K562 (cell line): Measurements from ENCODE around the gene TBX6. TPM values are rescaled to one million over a fixed set of nuclear protein-coding genes. Genes with fewer than 3 reads are reported as not detected.
A peak's percentile ranks its signal among the peaks of the same experiment; 100 is the strongest.

Experiments
- FOSL1 ChIP-seq: fragments of 200-800 bp; sonication (Bioruptor generic); conservative IDR thresholded peaks from 2 replicates; pipeline ENCODE4 v1.6.1; 2016; ENCODE audit warnings: missing genetic modification characterization, missing compliant biosample characterization
- GABPB1 ChIP-seq: sonication (generic); formaldehyde crosslinking; IDR thresholded peaks from 2 replicates; pipeline ENCODE4 v1.8.0; 2022; ENCODE audit warnings: mild to moderate bottlenecking, missing genetic modification reagents
- KDM2B ChIP-seq: fragments of 250-450 bp; sonication (Bioruptor Pico); IDR thresholded peaks from 2 replicates; pipeline ENCODE4 v1.8.0; 2021; ENCODE audit warnings: mild to moderate bottlenecking, moderate library complexity
- MEIS2 ChIP-seq: fragments of 450-650 bp; IDR thresholded peaks from 2 replicates; pipeline ENCODE4 v1.6.1; 2014; ENCODE audit warnings: mild to moderate bottlenecking; ENCODE audit not compliant: partially characterized antibody
- NFYB ChIP-seq: IDR thresholded peaks from 2 replicates; pipeline ENCODE4 v1.6.1; 2011; ENCODE audit warnings: mild to moderate bottlenecking, moderate library complexity; ENCODE audit not compliant: insufficient read length; ENCODE audit errors: extremely low read depth
- NRF1 ChIP-seq, 2 experiments: fragments of 450-650 bp; IDR thresholded peaks in 1 of 2; conservative IDR thresholded peaks in 1 of 2; 2 replicates each; pipeline ENCODE4 v1.6.1; 2014; ENCODE audit warnings: mild to moderate bottlenecking in 2 of 2
- TSC22D4 ChIP-seq: fragments of 450-650 bp; IDR thresholded peaks from 2 replicates; pipeline ENCODE4 v1.6.1; 2016; ENCODE audit warnings: missing genetic modification characterization, missing biosample characterization, control low read depth
- YY1 ChIP-seq, 3 experiments: IDR thresholded peaks; 2 replicates each; pipeline ENCODE4 v1.6.1; 2011; ENCODE audit warnings: low read length in 2 of 3, mild to moderate bottlenecking in 2 of 3, moderate library complexity in 2 of 3, borderline replicate concordance in 1 of 3, control low read depth in 1 of 3, low read depth in 1 of 3; ENCODE audit not compliant: insufficient read depth in 3 of 3, insufficient replicate concordance in 2 of 3, control insufficient read depth in 1 of 3, insufficient read length in 1 of 3; ENCODE audit errors: extremely low read depth in 1 of 3
- ZBTB17 ChIP-seq: fragments of 450-650 bp; formaldehyde crosslinking; IDR thresholded peaks from 2 replicates; pipeline ENCODE4 v1.4.0; 2020; ENCODE audit warnings: mild to moderate bottlenecking
- ZNF609 ChIP-seq: sonication (generic); formaldehyde crosslinking; IDR thresholded peaks from 2 replicates; pipeline ENCODE4 v1.8.1; 2023; ENCODE audit warnings: missing genetic modification reagents, mild to moderate bottlenecking, borderline replicate concordance
- ZNF699 ChIP-seq: fragments of 250-450 bp; sonication (Bioruptor Pico); IDR thresholded peaks from 2 replicates; pipeline ENCODE4 v1.8.0; 2021; ENCODE audit warnings: mild to moderate bottlenecking, moderate library complexity; ENCODE audit not compliant: insufficient replicate concordance
- ZSCAN29 ChIP-seq: fragments of 450-650 bp; IDR thresholded peaks from 2 replicates; pipeline ENCODE4 v1.6.1; 2017
- polyA plus RNA-seq, 8 experiments: library from polyadenylated mRNA; depleted of rRNA in 4 of 8; stranded (reverse) in 5 of 8; unstranded in 3 of 8; fragments of >200 nt; fragmentation: Nextera tagmentation in 2 of 8; fragmentation: Illumina TruSeq in 1 of 8; extraction: Ambion mirVana in 2 of 8; extraction: Trizol in 1 of 8; gene quantifications; 2 replicates each; pipeline versions ENCODE4 v1.2.1 to v1.2.3, GENCODE V29; 2011 to 2014; ENCODE audit warnings: inconsistent platforms in 1 of 8, missing spikeins in 1 of 8
- total RNA-seq, 7 experiments: library from RNA; depleted of rRNA in 6 of 7; stranded (reverse); fragments of >200 nt in 6 of 7; fragmentation: Illumina TruSeq in 2 of 7; extraction: Trizol in 2 of 7; gene quantifications; 2 replicates each; pipeline versions ENCODE4 v1.2.1 to v1.2.3, GENCODE V29; 2011 to 2021; ENCODE audit warnings: low replicate concordance in 1 of 7

The TBX6 gene
- total and polyA plus RNA-seq, 9 of the 15 experiments (the other 6 are each of a cell fraction or from before 2014, with no cell fraction given), result 0.07 to 0.58 (median 0.11) TPM; not detected in 2

- no peak for TF ChIP-seq ZNF609 (CRISPR knock-in tag)
- no peak for TF ChIP-seq TSC22D4 (tag)
- no peak for TF ChIP-seq ZBTB17 (CRISPR knock-in tag)
- peak; percentile 36 to 38; a peak in 2 of 4 replicates for TF ChIP-seq NRF1 (conservative IDR thresholded peaks at IDR 0.05 in 1 of 2, IDR thresholded peaks at IDR 0.05 in 1 of 2)
- peak; percentile 96 for TF ChIP-seq GABPB1 (CRISPR knock-in tag)
- TF ChIP-seq FOSL1 (tag), result 0 out of 2 replicates have a peak, but pooled peaks have one; percentile 14
- no peak for TF ChIP-seq KDM2B (CRISPR knock-in tag)
- TF ChIP-seq NFYB, result no peak
- no peak for TF ChIP-seq ZSCAN29
- TF ChIP-seq ZNF699 (CRISPR knock-in tag), result no peak
- peak in 2 of 3 experiments; percentile 15 to 53 for TF ChIP-seq YY1 (IDR thresholded peaks at IDR 0.05; ENCODE audit: borderline replicate concordance in 1 of 3, control insufficient read depth in 1 of 3, extremely low read depth in 1 of 3, insufficient read depth in 3 of 3, insufficient read length in 1 of 3, insufficient replicate concordance in 2 of 3, low read depth in 1 of 3, low read length in 2 of 3)
- no peak for TF ChIP-seq MEIS2
Measured at GRCh38 chr16:30075503-30076275, 16.0 kb downstream of the TBX6 start, which contains the start of gene PPP4C (continued).
